MM.1S (cell line): ENCODE results near the gene TTC28.

ENCODE experiments used
- CTCF ChIP-seq: fragments of 300-600 bp; sonication (generic); IDR thresholded peaks from 2 replicates; pipeline ENCODE4 v1.5.1; 2016; ENCODE audit warnings: antibody characterized with exemption, low read length, mixed read lengths
- EZH2 ChIP-seq: fragments of 300-600 bp; sonication (generic); optimal IDR thresholded peaks from 2 replicates; pipeline ENCODE3; 2017; ENCODE audit warnings: low read depth, mild to moderate bottlenecking, antibody characterized with exemption, low read length, mixed read lengths
- EZH2phosphoT487 ChIP-seq: fragments of 300-600 bp; sonication (generic); IDR thresholded peaks from 2 replicates; pipeline ENCODE4 v1.6.1; 2018; ENCODE audit warnings: antibody characterized with exemption, low read length

GRCh38 chr22:28728621-28729313 lies 49.1 kb upstream of the TTC28 start:
- no peak for TF ChIP-seq CTCF
- TF ChIP-seq EZH2 = no peak
- TF ChIP-seq EZH2phosphoT487 = no peak
